Ureter (tissue), 1 donor: Measurements from ENCODE around the gene ABO. TPM values are rescaled to one million over a fixed set of nuclear protein-coding genes. Genes with fewer than 3 reads are reported as not detected.
A peak's percentile ranks its signal among the peaks of the same experiment; 100 is the strongest.
"Not testable (repeated sequence)": the region's sequence is repeated elsewhere in the genome, so short reads cannot be mapped to it uniquely, and the experiment has no call there.

Experiments used
- DNase-seq: peaks from one replicate; pipeline ENCODE4 v3.0.0-alpha.2; 2020; ENCODE audit warnings: low spot score
- total RNA-seq: library from RNA; stranded (reverse); gene quantifications from one replicate; pipeline ENCODE4 v1.2.4, GENCODE V29; 2023
- donor health status: DM: yes; HTN: yes; CAD: no.

The ABO gene
- total RNA-seq, result 25.4 TPM

DNA sequence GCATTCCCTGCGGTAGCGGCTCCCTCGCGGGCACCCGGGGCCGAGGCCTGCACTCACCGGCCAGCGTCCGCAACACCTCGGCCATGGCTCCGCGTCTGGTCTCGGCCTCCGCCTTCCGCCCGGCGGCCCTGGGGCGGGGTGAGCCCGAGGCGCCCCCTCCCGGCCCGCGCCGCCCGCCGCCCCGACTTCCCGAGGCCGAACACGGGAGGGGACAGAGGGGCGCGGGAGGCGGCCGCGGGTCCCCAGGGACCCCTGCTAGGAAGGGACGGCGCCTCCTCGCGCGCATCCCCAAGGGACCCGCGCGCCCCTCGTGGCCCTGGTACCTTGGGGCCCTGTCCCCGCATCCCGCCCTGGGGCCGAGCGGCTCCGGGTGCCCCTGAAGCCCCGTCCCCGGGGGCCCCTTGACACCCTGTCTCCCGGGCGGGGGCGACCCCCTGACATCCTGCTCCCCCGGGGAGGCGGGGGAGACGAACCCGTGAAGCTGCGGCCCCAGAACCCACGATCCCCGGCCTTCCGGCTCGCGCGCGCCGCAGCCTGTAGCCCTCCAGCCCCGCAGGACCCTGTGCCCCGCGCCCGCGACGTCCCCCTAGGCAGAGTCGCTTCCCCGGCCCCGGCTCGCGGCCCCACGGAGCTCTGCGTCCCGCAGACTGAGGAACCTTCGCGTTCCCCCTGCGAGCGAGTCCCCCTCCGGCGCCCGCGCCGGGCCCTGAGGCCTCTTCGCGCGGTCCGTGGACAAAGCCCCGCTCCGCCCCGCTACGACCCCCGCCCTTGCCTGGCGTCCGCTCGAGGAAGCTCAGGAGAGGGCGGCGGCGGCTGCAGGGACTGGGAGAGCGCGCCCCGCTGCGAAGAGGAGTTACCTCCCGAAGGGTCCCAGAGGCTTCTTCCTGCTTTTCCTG is at the start of gene ABO:
Gene ABO, minus strand, starts transcription at position 97 of the 896 bp plus-strand sequence.
- DNase-seq, result no peak

DNA sequence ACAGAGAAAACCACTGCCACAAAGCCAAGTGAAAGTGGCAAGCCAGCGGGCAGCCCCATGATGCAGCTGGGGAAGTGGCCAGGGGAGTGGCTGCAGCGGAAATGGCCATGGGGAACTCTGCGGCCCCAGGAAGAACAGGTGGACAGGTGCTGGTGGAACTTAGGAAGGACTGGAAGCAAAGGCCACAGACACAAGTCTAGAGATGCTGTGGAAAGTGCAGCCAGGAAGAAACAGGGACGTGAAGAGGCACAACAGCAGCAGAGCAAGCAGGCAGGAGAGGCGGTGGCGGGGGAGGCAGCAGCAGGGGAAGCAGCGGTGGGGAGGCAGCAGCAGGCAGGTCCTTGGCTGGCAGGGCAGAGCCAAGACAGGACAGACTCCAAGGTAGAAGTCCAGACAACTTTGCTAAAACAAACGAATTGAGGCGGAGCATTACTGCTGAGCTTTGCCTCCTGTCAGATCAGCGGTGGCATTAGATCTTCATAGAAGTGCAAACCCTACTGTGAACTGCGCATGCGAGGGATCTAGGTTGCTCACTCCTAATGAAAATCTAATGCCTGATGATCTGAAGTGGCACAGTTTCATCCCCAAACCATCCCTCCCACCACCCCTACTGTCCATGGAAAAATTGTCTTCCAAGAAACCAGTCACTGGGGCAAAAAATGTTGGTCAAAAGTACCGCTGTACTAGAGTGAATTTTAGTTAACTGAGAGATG is 49.1 kb upstream of the ABO start:
- peak; percentile 22 for DNase-seq

GRCh38 chr9:133323211-133323610 is 48.2 kb upstream of the ABO start:
- peak; percentile 27 for DNase-seq

DNA sequence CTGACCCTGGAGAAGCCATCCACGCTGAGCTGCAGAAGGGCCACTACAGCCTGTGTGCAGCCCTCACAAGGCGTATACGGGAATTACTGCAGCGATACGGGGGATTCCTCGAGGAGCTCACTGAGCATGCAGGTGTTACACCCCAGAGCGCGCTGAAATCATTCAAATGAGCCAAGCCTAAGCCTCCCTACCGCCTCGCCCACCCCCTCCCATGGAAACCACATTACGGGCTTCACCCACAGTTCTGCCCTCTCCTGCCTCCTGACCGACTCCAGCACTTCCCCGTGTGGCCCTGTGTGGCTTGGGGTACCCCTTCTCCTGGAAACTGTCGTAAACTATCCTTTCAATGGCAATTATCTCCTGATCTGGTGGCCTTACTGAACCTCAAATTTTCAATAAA is 47.7 kb upstream of the ABO start:
- no peak for DNase-seq

DNA sequence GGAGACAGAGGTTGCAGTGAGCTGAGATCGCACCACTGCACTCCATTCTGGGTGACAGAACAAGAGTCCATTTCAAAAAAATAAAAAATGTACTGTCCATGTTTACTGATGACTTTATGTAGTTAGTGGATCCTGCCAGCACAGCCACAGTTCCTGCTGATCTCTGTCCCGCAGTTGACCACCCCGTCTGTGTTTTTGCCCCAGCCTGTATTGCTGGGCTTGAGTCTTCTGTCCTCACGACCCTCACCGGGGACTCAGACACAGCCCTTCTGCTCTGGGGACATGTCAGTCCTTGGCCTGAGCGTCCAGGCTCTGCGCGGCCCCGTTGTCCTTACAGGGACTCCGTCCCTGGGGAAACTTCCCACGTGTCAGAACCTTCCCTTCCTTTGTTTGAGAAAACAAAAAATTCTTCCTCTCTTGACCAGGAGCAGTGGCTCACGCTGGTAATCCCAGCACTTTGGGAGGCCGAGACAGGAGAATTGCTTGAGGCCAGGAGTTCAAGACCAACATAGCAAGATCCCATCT is 46.5 kb upstream of the ABO start:
- DNase-seq, result peak; percentile 33

DNA sequence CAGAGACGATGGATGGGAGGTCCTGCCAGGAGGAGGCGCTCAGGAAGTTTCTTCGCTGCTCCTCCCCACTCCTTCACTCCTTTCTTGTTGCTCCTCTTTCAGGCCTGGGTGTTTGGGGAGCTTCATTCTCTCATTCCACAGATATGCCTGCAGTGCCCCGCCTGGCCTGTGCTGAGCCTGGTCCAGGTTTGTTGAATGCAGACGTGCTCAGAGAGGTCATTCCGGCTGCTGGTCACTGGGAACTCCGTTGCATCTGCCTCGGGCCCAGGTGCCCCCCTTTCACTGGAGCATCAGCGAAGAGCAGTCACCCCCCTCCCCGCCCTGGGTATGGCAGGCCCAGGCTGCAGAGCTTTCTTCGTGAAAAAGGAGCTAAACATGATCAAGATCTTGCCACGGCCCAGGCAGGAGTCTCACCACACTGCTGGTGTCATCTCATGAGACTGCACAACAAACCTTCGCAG is 45.5 kb upstream of the ABO start:
- DNase-seq, result no peak

- not testable (repeated sequence) for DNase-seq
Observed at GRCh38 chr9:133317551-133317950, 42.5 kb upstream of the ABO start.

DNA sequence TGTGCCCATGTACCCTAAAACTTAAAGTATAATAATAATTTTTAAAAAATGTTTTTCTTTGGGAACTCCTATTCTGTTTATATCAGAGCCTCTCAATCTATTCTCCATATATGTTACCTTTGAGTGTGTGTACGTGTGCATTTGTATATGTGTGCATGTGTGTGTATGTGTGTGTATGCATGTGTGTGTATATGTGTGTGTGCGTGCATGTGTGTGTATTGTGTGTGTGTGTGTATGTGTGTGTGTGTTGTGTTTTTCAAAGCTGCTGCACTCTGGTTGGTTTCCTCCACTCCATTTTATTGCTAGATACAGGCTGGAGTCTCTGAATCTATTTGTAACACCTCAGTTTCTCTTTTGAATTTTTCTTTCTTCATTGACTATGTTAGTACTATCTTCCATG is 41.0 kb upstream of the ABO start:
- no peak for DNase-seq

GRCh38 chr9:133309608-133310007 is 34.6 kb upstream of the ABO start:
- DNase-seq, result no peak

GRCh38 chr9:133307301-133307700 is 32.3 kb upstream of the ABO start:
- DNase-seq, result no peak

- DNase-seq, result no peak
Observed at GRCh38 chr9:133306242-133307204, 31.5 kb upstream of the ABO start.

- no peak for DNase-seq
Observed at GRCh38 chr9:133305731-133306130, 30.7 kb upstream of the ABO start.

DNA sequence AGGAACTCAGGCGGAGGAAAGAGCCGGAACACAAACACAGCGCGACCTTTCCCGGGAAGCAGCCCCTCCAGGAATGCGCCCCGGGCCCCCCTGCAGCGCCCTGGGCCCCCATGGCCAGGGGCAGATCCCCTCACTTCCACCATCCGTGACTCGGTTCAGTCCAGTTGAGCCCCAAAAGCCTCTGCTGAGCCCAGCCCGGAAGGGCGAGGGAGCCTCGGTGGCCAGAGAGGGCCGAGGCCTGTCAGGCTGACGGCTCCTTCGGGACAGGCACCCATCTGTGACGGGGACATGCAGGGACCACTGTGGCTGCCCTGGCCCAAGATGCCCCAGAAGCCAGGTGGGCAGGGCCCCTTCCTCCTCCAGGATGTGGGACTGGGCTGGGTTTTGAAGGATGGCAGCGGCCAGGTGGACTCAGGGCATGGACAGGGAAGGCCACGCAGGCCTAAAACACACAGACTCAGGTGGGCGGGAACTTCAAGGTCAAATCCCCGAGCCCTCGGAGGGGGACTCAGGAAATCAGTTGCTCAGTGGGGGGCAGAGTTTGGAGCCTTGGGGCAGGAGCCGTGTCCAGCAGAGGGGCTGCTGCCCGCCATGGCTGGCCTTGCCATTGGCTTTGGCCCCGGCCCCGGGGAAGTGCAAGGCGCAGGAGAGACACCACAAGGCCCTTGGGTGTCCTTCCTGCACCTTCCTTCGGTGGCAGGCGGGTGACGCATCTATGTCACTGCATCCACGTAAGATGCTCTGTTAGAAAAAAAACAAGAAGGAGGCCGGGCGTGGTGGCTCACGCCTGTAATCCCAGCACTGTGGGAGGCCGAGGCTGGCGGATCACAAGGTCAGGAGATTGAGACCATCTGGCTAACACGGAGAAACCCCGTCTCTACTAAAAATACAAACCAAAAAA is 29.7 kb upstream of the ABO start:
- DNase-seq, result no peak

GRCh38 chr9:133304158-133304470 is 29.1 kb upstream of the ABO start:
- peak; percentile 44 for DNase-seq

GRCh38 chr9:133303266-133304157 is 28.5 kb upstream of the ABO start:
- peak; percentile 34 for DNase-seq

GRCh38 chr9:133301253-133302230 is 26.5 kb upstream of the ABO start:
- peak; percentile 17 for DNase-seq

GRCh38 chr9:133299996-133300395 is 25.0 kb upstream of the ABO start:
- DNase-seq, result peak; percentile 6

GRCh38 chr9:133294257-133294656 is 19.3 kb upstream of the ABO start:
- DNase-seq, result no peak
